PFSK-1 (cell line): ENCODE data around the gene RGS12.

ENCODE experiments used
- FOXP2 ChIP-seq: optimal IDR thresholded peaks from 2 replicates; pipeline ENCODE3; 2011; ENCODE audit warnings: borderline replicate concordance, control low read depth, inconsistent platforms; ENCODE audit not compliant: insufficient read depth; ENCODE audit errors: extremely low read length, extremely low read depth
- POLR2AphosphoS5 ChIP-seq: IDR thresholded peaks from 2 replicates; pipeline ENCODE4 v1.6.1; 2012; ENCODE audit warnings: low read depth, mild to moderate bottlenecking, control low read depth, low read length, moderate library complexity
- SIN3A ChIP-seq: IDR thresholded peaks from 2 replicates; pipeline ENCODE4 v1.6.1; 2012; ENCODE audit warnings: mild to moderate bottlenecking, low read length, moderate library complexity, borderline replicate concordance; ENCODE audit not compliant: insufficient read depth
- TAF1 ChIP-seq: IDR thresholded peaks from 2 replicates; pipeline ENCODE4 v1.6.1; 2012; ENCODE audit warnings: low read length, control low read depth, borderline replicate concordance; ENCODE audit not compliant: insufficient read depth
- TF ChIP-seq, protein P1 (sequence below), 2 experiments: IDR thresholded peaks; 2 replicates each; pipeline versions ENCODE4 v1.6.1 to v1.8.0; 2011 to 2012; ENCODE audit warnings: low read depth in 2 of 2, low read length in 2 of 2, control low read depth in 1 of 2, inconsistent platforms in 1 of 2, mild to moderate bottlenecking in 1 of 2, moderate library complexity in 1 of 2; ENCODE audit not compliant: insufficient read depth in 1 of 2

The RGS12 gene

DNA sequence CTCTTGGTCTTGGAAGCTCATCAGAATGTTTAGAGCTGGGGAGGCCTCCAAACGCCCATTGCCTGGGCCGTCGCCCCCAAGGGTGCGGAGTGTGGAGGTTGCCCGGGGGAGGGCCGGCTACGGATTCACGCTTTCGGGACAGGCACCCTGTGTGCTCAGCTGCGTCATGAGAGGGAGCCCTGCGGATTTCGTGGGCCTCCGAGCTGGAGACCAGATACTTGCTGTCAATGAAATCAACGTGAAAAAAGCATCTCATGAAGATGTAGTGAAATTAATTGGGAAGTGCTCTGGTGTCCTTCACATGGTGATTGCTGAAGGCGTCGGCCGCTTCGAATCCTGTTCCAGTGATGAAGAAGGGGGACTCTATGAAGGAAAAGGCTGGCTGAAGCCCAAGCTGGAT, 23.3 kb downstream of the RGS12 start:
- TF ChIP-seq POLR2AphosphoS5 (no peak), SIN3A (no peak), FOXP2 (no peak), TAF1 (no peak)
- TF ChIP-seq, protein P1, sequence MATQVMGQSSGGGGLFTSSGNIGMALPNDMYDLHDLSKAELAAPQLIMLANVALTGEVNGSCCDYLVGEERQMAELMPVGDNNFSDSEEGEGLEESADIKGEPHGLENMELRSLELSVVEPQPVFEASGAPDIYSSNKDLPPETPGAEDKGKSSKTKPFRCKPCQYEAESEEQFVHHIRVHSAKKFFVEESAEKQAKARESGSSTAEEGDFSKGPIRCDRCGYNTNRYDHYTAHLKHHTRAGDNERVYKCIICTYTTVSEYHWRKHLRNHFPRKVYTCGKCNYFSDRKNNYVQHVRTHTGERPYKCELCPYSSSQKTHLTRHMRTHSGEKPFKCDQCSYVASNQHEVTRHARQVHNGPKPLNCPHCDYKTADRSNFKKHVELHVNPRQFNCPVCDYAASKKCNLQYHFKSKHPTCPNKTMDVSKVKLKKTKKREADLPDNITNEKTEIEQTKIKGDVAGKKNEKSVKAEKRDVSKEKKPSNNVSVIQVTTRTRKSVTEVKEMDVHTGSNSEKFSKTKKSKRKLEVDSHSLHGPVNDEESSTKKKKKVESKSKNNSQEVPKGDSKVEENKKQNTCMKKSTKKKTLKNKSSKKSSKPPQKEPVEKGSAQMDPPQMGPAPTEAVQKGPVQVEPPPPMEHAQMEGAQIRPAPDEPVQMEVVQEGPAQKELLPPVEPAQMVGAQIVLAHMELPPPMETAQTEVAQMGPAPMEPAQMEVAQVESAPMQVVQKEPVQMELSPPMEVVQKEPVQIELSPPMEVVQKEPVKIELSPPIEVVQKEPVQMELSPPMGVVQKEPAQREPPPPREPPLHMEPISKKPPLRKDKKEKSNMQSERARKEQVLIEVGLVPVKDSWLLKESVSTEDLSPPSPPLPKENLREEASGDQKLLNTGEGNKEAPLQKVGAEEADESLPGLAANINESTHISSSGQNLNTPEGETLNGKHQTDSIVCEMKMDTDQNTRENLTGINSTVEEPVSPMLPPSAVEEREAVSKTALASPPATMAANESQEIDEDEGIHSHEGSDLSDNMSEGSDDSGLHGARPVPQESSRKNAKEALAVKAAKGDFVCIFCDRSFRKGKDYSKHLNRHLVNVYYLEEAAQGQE (IDR thresholded peaks at IDR 0.05; ENCODE audit: insufficient read depth in 1 of 2, low read depth in 2 of 2, low read length in 2 of 2): no peak

DNA sequence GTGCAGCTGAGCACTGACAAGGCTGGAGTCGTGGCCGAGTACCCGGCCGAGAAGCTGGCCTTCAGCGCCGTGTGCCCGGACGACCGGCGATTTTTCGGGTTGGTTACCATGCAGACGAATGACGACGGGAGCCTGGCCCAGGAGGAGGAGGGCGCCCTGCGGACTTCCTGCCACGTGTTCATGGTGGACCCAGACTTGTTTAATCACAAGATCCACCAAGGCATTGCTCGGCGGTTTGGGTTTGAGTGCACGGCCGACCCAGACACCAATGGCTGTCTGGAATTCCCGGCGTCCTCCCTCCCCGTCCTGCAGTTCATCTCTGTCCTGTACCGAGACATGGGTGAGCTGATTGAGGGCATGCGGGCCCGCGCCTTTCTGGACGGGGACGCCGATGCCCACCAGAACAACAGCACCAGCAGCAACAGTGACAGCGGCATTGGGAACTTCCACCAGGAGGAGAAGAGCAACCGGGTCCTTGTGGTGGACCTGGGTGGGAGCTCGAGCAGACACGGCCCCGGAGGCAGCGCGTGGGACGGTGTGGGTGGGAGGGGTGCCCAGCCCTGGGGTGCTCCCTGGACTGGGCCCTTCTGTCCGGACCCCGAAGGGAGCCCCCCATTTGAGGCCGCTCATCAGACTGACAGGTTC, 24.3 kb downstream of the RGS12 start:
- TF ChIP-seq POLR2AphosphoS5: no peak
- TF ChIP-seq, protein P1 (IDR thresholded peaks at IDR 0.05; ENCODE audit: insufficient read depth in 1 of 2, low read depth in 2 of 2, low read length in 2 of 2): no peak
- no peak for TF ChIP-seq TAF1
- TF ChIP-seq SIN3A: no peak
- TF ChIP-seq FOXP2: no peak

DNA sequence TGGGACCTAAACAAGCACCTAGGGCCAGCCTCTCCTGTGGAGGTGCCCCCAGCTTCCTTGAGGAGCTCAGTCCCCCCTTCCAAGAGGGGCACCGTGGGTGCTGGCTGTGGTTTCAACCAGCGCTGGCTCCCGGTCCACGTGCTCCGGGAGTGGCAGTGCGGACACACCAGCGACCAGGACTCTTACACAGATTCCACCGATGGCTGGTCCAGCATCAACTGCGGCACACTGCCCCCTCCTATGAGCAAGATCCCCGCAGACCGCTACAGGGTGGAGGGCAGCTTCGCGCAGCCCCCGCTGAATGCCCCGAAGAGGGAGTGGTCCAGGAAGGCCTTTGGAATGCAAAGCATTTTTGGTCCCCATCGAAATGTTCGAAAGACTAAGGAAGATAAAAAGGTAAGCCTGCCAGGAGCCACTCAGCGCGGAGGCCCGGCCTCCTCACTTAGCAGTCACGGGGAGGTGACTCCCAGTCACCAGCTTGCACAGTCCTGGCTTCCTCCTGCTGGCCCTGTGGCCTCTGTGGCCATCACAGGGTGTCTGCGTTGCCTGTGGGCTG, 24.9 kb downstream of the RGS12 start:
- TF ChIP-seq TAF1 (no peak), SIN3A (no peak), POLR2AphosphoS5 (no peak), FOXP2 (no peak)
- TF ChIP-seq, protein P1 (IDR thresholded peaks at IDR 0.05; ENCODE audit: insufficient read depth in 1 of 2, low read depth in 2 of 2, low read length in 2 of 2): no peak

DNA sequence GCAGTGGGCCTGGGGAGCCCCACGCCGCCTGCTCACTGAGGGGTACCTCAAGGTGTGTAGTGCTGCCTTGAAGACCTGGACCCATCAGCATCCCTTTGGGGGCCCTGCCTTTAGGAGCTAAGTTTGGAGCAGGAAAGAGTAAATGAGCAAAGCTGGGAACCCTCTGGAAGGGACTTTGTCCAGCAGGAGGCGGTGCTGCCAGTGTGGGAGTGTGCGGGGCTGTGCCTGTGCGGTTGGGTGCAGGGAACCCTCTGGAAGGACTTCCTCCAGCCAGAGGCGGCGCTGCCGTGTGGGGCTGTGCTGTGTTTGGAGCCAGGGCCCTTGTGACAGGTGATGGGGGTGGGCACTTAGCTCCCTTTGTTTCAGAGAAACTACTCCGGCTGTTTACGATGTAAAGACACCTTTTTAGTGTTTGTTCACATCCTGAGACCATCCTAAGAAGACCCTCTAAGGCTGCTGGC, 25.8 kb downstream of the RGS12 start:
- TF ChIP-seq POLR2AphosphoS5: no peak
- TF ChIP-seq TAF1: no peak
- TF ChIP-seq, protein P1 (IDR thresholded peaks at IDR 0.05; ENCODE audit: insufficient read depth in 1 of 2, low read depth in 2 of 2, low read length in 2 of 2): no peak
- no peak for TF ChIP-seq SIN3A
- TF ChIP-seq FOXP2: no peak
